ENCODE results near the gene RRN3.
"Not testable (repeated sequence)": the region's sequence is repeated elsewhere in the genome, so short reads cannot be mapped to it uniquely, and the experiment has no call there.

Gene RRN3

DNA sequence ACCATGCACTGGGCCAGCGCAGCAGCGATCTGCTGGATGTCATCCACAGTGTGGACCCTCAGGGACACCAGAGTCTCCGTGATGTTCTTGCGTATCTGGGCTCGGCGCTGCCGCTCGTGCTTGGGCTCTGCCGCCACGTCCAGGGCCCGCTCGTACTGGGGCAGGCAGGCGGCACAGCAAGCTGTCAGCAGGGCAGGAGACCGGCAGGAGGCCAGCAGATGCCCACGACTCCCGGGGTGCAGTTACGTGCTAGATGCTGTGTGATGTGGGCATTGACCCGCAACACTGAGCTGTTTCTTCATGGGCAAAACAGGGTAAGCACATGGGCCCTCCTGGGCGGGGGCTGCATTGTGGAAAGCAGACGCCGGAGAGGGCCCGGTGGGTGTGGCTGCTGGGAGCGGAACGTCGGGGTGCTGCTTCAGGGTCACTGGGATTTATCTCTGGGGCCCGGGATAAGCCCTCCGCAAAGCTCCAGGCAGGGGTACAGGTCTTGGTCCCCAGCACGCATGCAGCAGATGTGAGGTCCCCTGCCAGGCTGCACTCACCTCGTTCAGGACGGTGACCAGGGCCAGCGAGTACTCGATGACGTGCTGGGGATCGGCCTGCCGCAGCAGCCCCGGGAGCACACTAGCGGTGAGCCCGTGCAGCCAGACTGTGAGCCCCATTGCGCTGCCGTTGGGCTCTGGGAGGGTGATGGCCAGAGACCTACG is 38.8 kb upstream of the RRN3 start:
- intact Hi-C loops (cut with DNase I; ENCODE audit: low total_unique reads); H3K9me3 ChIP-seq; H3K4me3 ChIP-seq; H3K27me3 ChIP-seq; H3K4me1 ChIP-seq; H3K27ac ChIP-seq: not testable (repeated sequence)
- peak; percentile 12 to 55 for DNase-seq
- H3K36me3 ChIP-seq: peaks cover 5 to 63% (median 37%) of the 10 kb centered on the region in 3 donors

- H3K4me3 ChIP-seq; intact Hi-C loops (cut with DNase I; ENCODE audit: low total_unique reads); H3K9me3 ChIP-seq; H3K27me3 ChIP-seq; H3K4me1 ChIP-seq; H3K27ac ChIP-seq: not testable (repeated sequence)
- peak in 1 of 2 donors; percentile 51 for DNase-seq
- H3K36me3 ChIP-seq: peaks cover 5 to 72% (median 48%) of the 10 kb centered on the region in 3 donors
Measured at GRCh38 chr16:15130943-15131700, 37.0 kb upstream of the RRN3 start.

DNA sequence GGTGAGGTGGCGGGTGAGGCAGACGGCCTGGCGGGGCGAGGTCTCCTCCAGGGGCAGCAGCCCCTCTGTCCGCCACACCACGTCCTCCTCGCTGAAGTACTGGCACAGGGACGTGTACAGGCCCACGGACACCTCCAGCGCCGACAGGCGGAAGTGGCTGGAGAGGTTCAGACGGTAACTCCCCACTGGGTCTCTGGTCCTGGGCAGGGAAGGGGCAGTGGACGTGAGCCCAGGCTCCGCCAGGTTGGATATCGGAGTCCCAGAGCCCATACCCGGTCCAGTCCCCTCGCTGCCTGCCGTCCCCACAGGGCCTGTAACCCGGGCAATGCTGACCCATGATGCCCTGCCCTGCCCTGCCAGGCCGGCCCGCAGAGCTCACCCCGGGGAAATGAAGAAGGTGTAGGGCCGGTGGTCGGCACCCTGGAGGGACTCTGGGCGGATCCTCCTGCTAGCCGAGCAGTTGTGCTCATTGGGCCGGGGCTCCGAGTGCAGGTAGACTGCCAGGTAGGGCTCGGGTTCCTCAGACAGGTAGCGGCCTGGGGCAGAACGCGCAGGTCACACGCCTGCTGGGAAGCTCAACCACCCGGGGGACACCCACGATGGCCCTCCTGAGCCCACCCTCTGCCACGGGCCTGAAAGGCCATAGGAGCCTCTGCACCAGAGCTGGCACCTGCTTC is 36.3 kb upstream of the RRN3 start:
- H3K9me3 ChIP-seq; intact Hi-C loops (cut with DNase I; ENCODE audit: low total_unique reads); H3K4me3 ChIP-seq; H3K27ac ChIP-seq; H3K27me3 ChIP-seq; H3K4me1 ChIP-seq: not testable (repeated sequence)
- peaks cover 5 to 72% (median 52%) of the 10 kb centered on the region in 3 donors for H3K36me3 ChIP-seq
- peak in 1 of 2 donors; percentile 54 for DNase-seq

GRCh38 chr16:15127641-15128425 is 33.8 kb upstream of the RRN3 start:
- H3K27me3 ChIP-seq; H3K27ac ChIP-seq; H3K4me3 ChIP-seq; H3K9me3 ChIP-seq; intact Hi-C loops (cut with DNase I; ENCODE audit: low total_unique reads); H3K4me1 ChIP-seq: not testable (repeated sequence)
- peaks cover 2 to 64% (median 48%) of the 10 kb centered on the region in 3 donors for H3K36me3 ChIP-seq
- DNase-seq: peak in 1 of 2 donors; percentile 51

DNA sequence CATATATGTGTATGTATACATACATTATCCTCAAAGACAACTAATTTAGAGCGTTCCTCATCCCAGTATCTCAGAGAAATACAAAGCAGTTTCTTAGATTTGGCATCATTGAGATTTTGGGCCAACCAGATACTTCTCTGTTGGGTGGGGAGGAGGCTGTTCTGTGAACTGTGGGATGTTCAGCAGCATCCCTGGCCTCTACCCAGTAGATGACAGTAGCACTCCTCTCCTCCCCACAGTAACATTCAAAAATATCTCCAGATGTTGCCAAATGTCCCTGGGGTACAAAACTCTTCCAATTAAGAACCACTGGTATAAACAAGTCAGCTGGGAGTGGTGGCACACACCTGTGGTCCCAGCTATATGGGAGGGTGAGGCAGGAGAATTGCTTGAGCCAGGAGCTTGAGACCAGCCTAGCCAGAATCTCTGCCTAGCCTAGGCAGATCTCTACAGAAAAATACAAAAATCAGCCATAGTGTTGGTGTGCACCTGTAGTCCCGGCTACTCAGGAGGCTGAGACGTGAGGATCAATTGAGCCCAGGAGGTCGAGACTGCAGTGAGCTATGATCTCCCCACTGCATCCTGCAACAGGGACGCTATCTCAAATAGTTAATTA is 6.4 kb upstream of the RRN3 start:
- H3K36me3 ChIP-seq; DNase-seq; H3K27me3 ChIP-seq; H3K9me3 ChIP-seq; H3K27ac ChIP-seq; H3K4me1 ChIP-seq; intact Hi-C loops (cut with DNase I; ENCODE audit: low total_unique reads); H3K4me3 ChIP-seq: not testable (repeated sequence)

- H3K36me3 ChIP-seq; H3K27me3 ChIP-seq; H3K4me3 ChIP-seq; H3K4me1 ChIP-seq; H3K27ac ChIP-seq; intact Hi-C loops (cut with DNase I; ENCODE audit: low total_unique reads); H3K9me3 ChIP-seq; DNase-seq: not testable (repeated sequence)
Measured at GRCh38 chr16:15099366-15099909, 5.4 kb upstream of the RRN3 start.

DNA sequence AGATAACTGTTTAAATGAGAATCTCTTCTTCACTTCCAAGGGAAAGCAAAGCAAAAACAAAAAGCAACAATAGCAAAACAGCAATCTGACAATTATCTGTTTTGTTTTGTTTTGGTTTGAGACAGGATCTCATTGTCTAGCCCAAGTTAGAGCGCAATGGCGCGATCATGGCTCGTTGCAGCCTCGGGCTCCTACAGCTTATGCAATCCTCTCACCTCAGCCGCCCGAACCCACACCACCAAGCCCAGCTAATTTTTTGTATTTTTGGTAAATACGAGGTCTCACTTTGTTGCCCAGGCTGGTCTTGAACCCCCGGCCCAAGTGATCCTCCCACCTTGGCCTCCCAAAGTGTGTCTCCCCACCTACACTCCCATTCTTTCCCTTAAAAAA is 2.5 kb upstream of the RRN3 start:
- H3K27me3 ChIP-seq; DNase-seq; H3K36me3 ChIP-seq; H3K27ac ChIP-seq; intact Hi-C loops (cut with DNase I; ENCODE audit: low total_unique reads); H3K9me3 ChIP-seq; H3K4me3 ChIP-seq: not testable (repeated sequence)
- peaks cover 0 to 19% (median 7%) of the 10 kb centered on the region in 4 donors for H3K4me1 ChIP-seq

DNA sequence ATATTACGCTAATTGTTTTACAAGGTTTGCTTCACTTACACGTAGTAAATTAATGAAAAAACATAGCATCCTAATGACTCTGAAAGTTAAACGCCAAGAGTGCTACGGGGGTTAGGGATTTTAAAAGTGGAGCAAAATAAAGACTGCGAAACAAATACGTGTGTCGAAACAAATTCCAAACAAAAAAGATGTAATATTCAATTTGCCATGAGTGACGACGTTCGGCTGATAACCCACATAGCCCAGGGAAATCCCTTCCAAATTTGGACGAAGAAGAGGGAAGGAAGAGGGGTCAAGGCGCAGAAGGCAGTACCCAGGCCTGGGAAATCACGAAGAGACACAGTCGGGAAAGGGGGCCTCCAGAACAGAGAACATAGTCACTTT is 509 bp downstream of the RRN3 start:
- Histone ChIP-seq H3K4me3 (peak overlapping the region; percentile 62 to 64), H3K4me1 (peaks cover 0 to 19% (median 7%) of the 10 kb centered on the region in 4 donors), H3K36me3 (peaks cover 0 to 26% (median 24%) of the 10 kb centered on the region in 3 donors), H3K27ac (peak overlapping the region; percentile 78 to 84)
- H3K27me3 ChIP-seq; DNase-seq; H3K9me3 ChIP-seq; intact Hi-C loops (cut with DNase I; ENCODE audit: low total_unique reads): not testable (repeated sequence)

DNA sequence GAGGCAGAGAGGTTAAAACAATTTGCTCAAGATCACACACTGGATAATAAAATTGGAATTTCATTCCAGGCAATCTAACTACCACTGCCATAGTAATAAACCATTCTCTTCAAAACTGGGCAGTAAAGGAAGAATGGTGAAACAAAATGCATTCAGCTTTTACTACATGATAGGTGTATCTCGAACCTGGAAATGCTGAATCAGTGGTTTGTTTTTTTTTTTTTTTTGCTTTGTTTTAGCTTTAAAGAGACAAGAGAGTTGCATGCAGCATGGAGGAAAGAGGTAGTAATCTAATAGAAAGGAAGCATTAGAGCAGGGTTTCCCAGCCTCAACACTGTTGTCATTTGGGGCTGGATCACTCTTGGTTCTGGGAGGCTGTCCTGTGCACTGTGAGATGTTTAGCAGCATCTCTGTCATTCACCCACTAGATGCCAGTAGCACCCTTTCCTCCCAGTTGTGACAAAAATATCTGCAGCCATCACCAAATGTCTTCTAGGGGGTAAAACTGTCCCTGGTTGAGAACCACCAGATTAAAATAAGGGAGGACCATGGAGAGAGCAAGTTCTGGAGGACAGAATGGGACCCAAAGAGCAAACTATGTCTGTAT is 3.3 kb downstream of the RRN3 start:
- intact Hi-C loops (cut with DNase I; ENCODE audit: low total_unique reads); H3K4me3 ChIP-seq; H3K27ac ChIP-seq; H3K27me3 ChIP-seq; DNase-seq; H3K9me3 ChIP-seq: not testable (repeated sequence)
- Histone ChIP-seq H3K4me1 (peaks cover 0 to 19% (median 7%) of the 10 kb centered on the region in 4 donors), H3K36me3 (peaks cover 0 to 49% (median 38%) of the 10 kb centered on the region in 3 donors)

GRCh38 chr16:15082788-15083187 is 11.3 kb downstream of the RRN3 start:
- H3K4me1 ChIP-seq; H3K4me3 ChIP-seq; H3K27me3 ChIP-seq; H3K27ac ChIP-seq; H3K9me3 ChIP-seq; intact Hi-C loops (cut with DNase I; ENCODE audit: low total_unique reads); DNase-seq: not testable (repeated sequence)
- peaks cover 17 to 74% (median 57%) of the 10 kb centered on the region in 3 donors for H3K36me3 ChIP-seq

- H3K27ac ChIP-seq; H3K4me3 ChIP-seq; H3K4me1 ChIP-seq; H3K9me3 ChIP-seq; H3K27me3 ChIP-seq; DNase-seq; intact Hi-C loops (cut with DNase I; ENCODE audit: low total_unique reads): not testable (repeated sequence)
- peaks cover 24 to 74% (median 57%) of the 10 kb centered on the region in 3 donors for H3K36me3 ChIP-seq
Measured at GRCh38 chr16:15080883-15081282, 13.2 kb downstream of the RRN3 start.

- H3K4me1 ChIP-seq; H3K27me3 ChIP-seq; intact Hi-C loops (cut with DNase I; ENCODE audit: low total_unique reads); H3K4me3 ChIP-seq; H3K27ac ChIP-seq; H3K9me3 ChIP-seq; DNase-seq: not testable (repeated sequence)
- peaks cover 22 to 67% (median 47%) of the 10 kb centered on the region in 3 donors for H3K36me3 ChIP-seq
Measured at GRCh38 chr16:15076161-15076560, 17.9 kb downstream of the RRN3 start.

All from tibial artery (tissue), 4 donors.